Measurements from ENCODE around the gene MACROD2. TPM values are rescaled to one million over a fixed set of nuclear protein-coding genes. Genes with fewer than 3 reads are reported as not detected.

The MACROD2 gene
- polyA plus RNA-seq, 1 donor = 5.4 TPM

DNA sequence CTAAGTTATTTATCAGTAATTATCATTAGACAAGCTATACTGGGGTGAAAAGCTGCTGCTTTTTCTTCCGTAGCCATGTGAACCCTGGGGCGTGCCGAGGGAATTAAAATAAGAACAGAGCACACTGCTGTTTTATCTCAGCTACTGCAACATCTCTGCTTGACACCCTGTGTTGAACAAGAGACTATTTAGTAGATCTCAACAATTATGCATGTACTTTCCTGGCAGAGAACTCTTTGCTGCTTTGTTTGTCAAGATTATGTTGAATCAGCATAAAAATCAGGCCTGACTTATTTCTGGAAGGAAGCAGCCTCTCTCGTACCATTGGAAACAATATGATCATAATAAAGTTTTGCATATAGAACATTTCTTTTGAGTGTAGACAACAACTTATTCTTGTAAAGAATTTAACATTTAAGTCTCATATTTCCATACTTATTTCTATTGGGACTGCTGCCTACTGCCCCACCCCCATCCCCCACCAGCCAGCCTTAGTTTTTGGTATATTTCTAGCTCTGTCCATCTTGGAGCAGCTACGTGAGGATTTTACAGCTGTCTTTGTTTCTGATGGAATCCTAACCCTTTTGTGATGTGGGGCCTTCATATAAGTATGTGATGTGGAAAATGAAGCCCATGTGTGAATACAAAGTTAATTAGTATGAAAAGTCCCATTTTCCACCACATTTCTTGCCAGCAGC lies 1566.5 kb downstream of the MACROD2 start:
- no peaks in the 10 kb centered on the region for H3K36me3 ChIP-seq (ENCODE audit: control insufficient read depth, insufficient read depth, low read length)
- no CpG with 5 or more reads among the region's 5 CpGs for WGBS (ENCODE audit: insufficient coverage, low lambda C conversion rate)
- H3K9me3 ChIP-seq (ENCODE audit: control insufficient read depth, low read depth, low read length) = no peaks in the 10 kb centered on the region
- H3K27ac ChIP-seq (ENCODE audit: low read length) = no peak overlapping the region
- no peak overlapping the region for H3K4me3 ChIP-seq (ENCODE audit: low read length)
- DNase-seq = peak in 1 of 2 donors; percentile 2
- no peaks in the 10 kb centered on the region for H3K27me3 ChIP-seq (ENCODE audit: control insufficient read depth, insufficient read depth, low read length)
- H3K4me1 ChIP-seq (ENCODE audit: control insufficient read depth, insufficient read depth, low read length) = peaks cover 2% of the 10 kb centered on the region

DNA sequence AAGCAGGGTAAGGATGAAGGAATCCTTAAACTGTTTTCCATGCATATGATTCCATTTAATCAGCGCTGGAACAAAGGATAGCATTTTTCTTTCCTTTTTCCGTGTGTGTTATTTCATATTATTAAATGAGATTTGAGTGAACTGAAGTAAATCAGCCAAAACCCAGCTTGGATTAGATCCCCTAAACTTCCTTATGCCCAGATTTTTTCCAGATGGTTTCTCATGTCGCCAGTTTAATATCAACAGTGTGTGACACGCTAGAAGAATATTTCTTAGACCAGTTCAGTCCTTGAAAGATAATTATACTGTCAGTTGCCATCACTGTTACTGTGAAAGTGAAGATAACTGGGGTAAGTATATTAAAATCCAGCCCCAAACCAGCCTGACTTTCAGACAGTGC lies 1568.5 kb downstream of the MACROD2 start:
- no peaks in the 10 kb centered on the region for H3K9me3 ChIP-seq (ENCODE audit: control insufficient read depth, low read depth, low read length)
- peaks cover 2% of the 10 kb centered on the region for H3K4me1 ChIP-seq (ENCODE audit: control insufficient read depth, insufficient read depth, low read length)
- DNase-seq = no peak
- no peak overlapping the region for H3K27ac ChIP-seq (ENCODE audit: low read length)
- 93% methylated on average over 2 of the region's 4 CpGs for WGBS (ENCODE audit: insufficient coverage, low lambda C conversion rate)
- no peak overlapping the region for H3K4me3 ChIP-seq (ENCODE audit: low read length)
- no peaks in the 10 kb centered on the region for H3K36me3 ChIP-seq (ENCODE audit: control insufficient read depth, insufficient read depth, low read length)
- no peaks in the 10 kb centered on the region for H3K27me3 ChIP-seq (ENCODE audit: control insufficient read depth, insufficient read depth, low read length)

GRCh38 chr20:15564981-15565380 lies 1569.7 kb downstream of the MACROD2 start:
- 100% methylated on average over 1 of the region's 3 CpGs for WGBS (ENCODE audit: insufficient coverage, low lambda C conversion rate)
- Histone ChIP-seq H3K27ac (ENCODE audit: low read length) (no peak overlapping the region), H3K4me3 (ENCODE audit: low read length) (no peak overlapping the region), H3K9me3 (ENCODE audit: control insufficient read depth, low read depth, low read length) (no peaks in the 10 kb centered on the region), H3K36me3 (ENCODE audit: control insufficient read depth, insufficient read depth, low read length) (no peaks in the 10 kb centered on the region), H3K4me1 (ENCODE audit: control insufficient read depth, insufficient read depth, low read length) (peaks cover 2% of the 10 kb centered on the region), H3K27me3 (ENCODE audit: control insufficient read depth, insufficient read depth, low read length) (no peaks in the 10 kb centered on the region)
- DNase-seq = no peak

GRCh38 chr20:15565786-15566185 lies 1570.5 kb downstream of the MACROD2 start:
- H3K27ac ChIP-seq (ENCODE audit: low read length) = peak overlapping the region; percentile 10
- no peaks in the 10 kb centered on the region for H3K27me3 ChIP-seq (ENCODE audit: control insufficient read depth, insufficient read depth, low read length)
- no peaks in the 10 kb centered on the region for H3K36me3 ChIP-seq (ENCODE audit: control insufficient read depth, insufficient read depth, low read length)
- no peaks in the 10 kb centered on the region for H3K9me3 ChIP-seq (ENCODE audit: control insufficient read depth, low read depth, low read length)
- peak; percentile 40 to 67 for DNase-seq
- WGBS (ENCODE audit: insufficient coverage, low lambda C conversion rate) = no CpG with 5 or more reads among the region's 2 CpGs
- H3K4me1 ChIP-seq (ENCODE audit: control insufficient read depth, insufficient read depth, low read length) = peaks cover 2% of the 10 kb centered on the region
- no peak overlapping the region for H3K4me3 ChIP-seq (ENCODE audit: low read length)

- DNase-seq = no peak
- no peaks in the 10 kb centered on the region for H3K27me3 ChIP-seq (ENCODE audit: control insufficient read depth, insufficient read depth, low read length)
Observed at GRCh38 chr20:15567219-15567618, 1571.9 kb downstream of the MACROD2 start.

GRCh38 chr20:15570156-15570555 lies 1574.8 kb downstream of the MACROD2 start:
- Histone ChIP-seq H3K27me3 (ENCODE audit: control insufficient read depth, insufficient read depth, low read length) (no peaks in the 10 kb centered on the region), H3K9me3 (ENCODE audit: control insufficient read depth, low read depth, low read length) (no peaks in the 10 kb centered on the region)

More at GRCh38 chr20:15567219-15567618, 1571.9 kb downstream of the MACROD2 start:
- WGBS (ENCODE audit: insufficient coverage, low lambda C conversion rate) = no CpG with 5 or more reads among the region's 4 CpGs
- Histone ChIP-seq H3K36me3 (ENCODE audit: control insufficient read depth, insufficient read depth, low read length) (no peaks in the 10 kb centered on the region), H3K9me3 (ENCODE audit: control insufficient read depth, low read depth, low read length) (no peaks in the 10 kb centered on the region), H3K4me1 (ENCODE audit: control insufficient read depth, insufficient read depth, low read length) (peaks cover 2% of the 10 kb centered on the region), H3K27ac (ENCODE audit: low read length) (no peak overlapping the region), H3K4me3 (ENCODE audit: low read length) (no peak overlapping the region)

DNA sequence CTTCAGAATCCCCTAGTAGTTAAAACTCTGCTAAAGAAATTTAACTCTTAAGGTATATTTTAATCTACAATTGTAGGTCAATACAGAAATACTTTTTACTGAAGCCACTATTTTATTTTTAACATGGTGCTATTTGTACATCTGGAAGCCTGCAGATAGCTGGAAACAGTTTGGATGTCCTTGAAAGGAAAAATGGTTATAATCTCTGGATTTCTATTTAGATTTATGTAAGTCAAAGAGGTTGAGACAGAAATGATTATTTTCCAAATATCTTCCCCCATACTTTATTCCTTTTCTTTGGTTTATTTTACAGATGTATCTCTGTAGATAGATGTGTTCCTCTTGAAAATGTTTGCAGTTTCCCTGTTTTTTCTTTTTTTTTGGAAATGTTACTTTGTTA lies 1575.7 kb downstream of the MACROD2 start:
- Histone ChIP-seq H3K36me3 (ENCODE audit: control insufficient read depth, insufficient read depth, low read length) (no peaks in the 10 kb centered on the region), H3K9me3 (ENCODE audit: control insufficient read depth, low read depth, low read length) (no peaks in the 10 kb centered on the region), H3K27ac (ENCODE audit: low read length) (no peak overlapping the region)

More at GRCh38 chr20:15570156-15570555, 1574.8 kb downstream of the MACROD2 start:
- no peak for DNase-seq
- peaks cover 2% of the 10 kb centered on the region for H3K4me1 ChIP-seq (ENCODE audit: control insufficient read depth, insufficient read depth, low read length)
- H3K36me3 ChIP-seq (ENCODE audit: control insufficient read depth, insufficient read depth, low read length) = no peaks in the 10 kb centered on the region
- no peak overlapping the region for H3K4me3 ChIP-seq (ENCODE audit: low read length)
- 100% methylated on average over 1 of the region's 4 CpGs for WGBS (ENCODE audit: insufficient coverage, low lambda C conversion rate)
- H3K27ac ChIP-seq (ENCODE audit: low read length) = no peak overlapping the region

DNA sequence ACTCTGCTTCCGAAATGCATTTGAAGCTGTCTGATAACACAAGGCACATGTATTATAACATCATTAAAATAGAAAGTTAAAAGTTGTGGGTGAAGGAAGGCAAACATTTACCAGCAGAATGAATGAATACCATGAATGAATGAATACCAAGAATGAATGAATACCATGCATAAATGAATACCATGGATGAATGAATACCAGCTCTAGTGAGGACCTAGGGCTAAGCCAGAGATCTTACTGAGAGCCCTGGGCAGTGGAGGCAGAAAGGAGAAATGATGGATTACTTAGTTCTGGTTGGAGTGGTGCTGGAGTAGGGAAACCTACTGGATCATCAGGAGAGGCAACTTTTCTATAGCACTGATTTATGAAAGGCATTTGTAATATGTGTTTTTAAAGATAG lies 1579.9 kb downstream of the MACROD2 start:
- Histone ChIP-seq H3K36me3 (ENCODE audit: control insufficient read depth, insufficient read depth, low read length) (no peaks in the 10 kb centered on the region), H3K4me1 (ENCODE audit: control insufficient read depth, insufficient read depth, low read length) (no peaks in the 10 kb centered on the region), H3K27me3 (ENCODE audit: control insufficient read depth, insufficient read depth, low read length) (no peaks in the 10 kb centered on the region), H3K9me3 (ENCODE audit: control insufficient read depth, low read depth, low read length) (no peaks in the 10 kb centered on the region), H3K27ac (ENCODE audit: low read length) (no peak overlapping the region), H3K4me3 (ENCODE audit: low read length) (no peak overlapping the region)
- WGBS (ENCODE audit: insufficient coverage, low lambda C conversion rate) = 100% methylated on average over 1 of the region's 1 CpG
- DNase-seq = no peak

More for the DNA sequence above, 1575.7 kb downstream of the MACROD2 start:
- DNase-seq = no peak
- no peak overlapping the region for H3K4me3 ChIP-seq (ENCODE audit: low read length)
- no peaks in the 10 kb centered on the region for H3K27me3 ChIP-seq (ENCODE audit: control insufficient read depth, insufficient read depth, low read length)
- H3K4me1 ChIP-seq (ENCODE audit: control insufficient read depth, insufficient read depth, low read length) = peaks cover under 1% of the 10 kb centered on the region

- DNase-seq = no peak
- Histone ChIP-seq H3K4me3 (ENCODE audit: low read length) (no peak overlapping the region), H3K27me3 (ENCODE audit: control insufficient read depth, insufficient read depth, low read length) (no peaks in the 10 kb centered on the region), H3K4me1 (ENCODE audit: control insufficient read depth, insufficient read depth, low read length) (no peaks in the 10 kb centered on the region), H3K36me3 (ENCODE audit: control insufficient read depth, insufficient read depth, low read length) (no peaks in the 10 kb centered on the region), H3K27ac (ENCODE audit: low read length) (no peak overlapping the region), H3K9me3 (ENCODE audit: control insufficient read depth, low read depth, low read length) (no peaks in the 10 kb centered on the region)
Observed at GRCh38 chr20:15576411-15576810, 1581.1 kb downstream of the MACROD2 start.

GRCh38 chr20:15578113-15578512 lies 1582.8 kb downstream of the MACROD2 start:
- Histone ChIP-seq H3K36me3 (ENCODE audit: control insufficient read depth, insufficient read depth, low read length) (no peaks in the 10 kb centered on the region), H3K4me3 (ENCODE audit: low read length) (no peak overlapping the region), H3K27ac (ENCODE audit: low read length) (no peak overlapping the region), H3K9me3 (ENCODE audit: control insufficient read depth, low read depth, low read length) (no peaks in the 10 kb centered on the region), H3K27me3 (ENCODE audit: control insufficient read depth, insufficient read depth, low read length) (no peaks in the 10 kb centered on the region), H3K4me1 (ENCODE audit: control insufficient read depth, insufficient read depth, low read length) (no peaks in the 10 kb centered on the region)
- DNase-seq = peak in 1 of 2 donors; percentile 17
- WGBS (ENCODE audit: insufficient coverage, low lambda C conversion rate) = no CpG with 5 or more reads among the region's 3 CpGs

- WGBS (ENCODE audit: insufficient coverage, low lambda C conversion rate) = 58% methylated on average over 2 of the region's 2 CpGs
- no peak overlapping the region for H3K27ac ChIP-seq (ENCODE audit: low read length)
- H3K27me3 ChIP-seq (ENCODE audit: control insufficient read depth, insufficient read depth, low read length) = no peaks in the 10 kb centered on the region
- no peaks in the 10 kb centered on the region for H3K36me3 ChIP-seq (ENCODE audit: control insufficient read depth, insufficient read depth, low read length)
- H3K9me3 ChIP-seq (ENCODE audit: control insufficient read depth, low read depth, low read length) = no peaks in the 10 kb centered on the region
- no peak for DNase-seq
- H3K4me1 ChIP-seq (ENCODE audit: control insufficient read depth, insufficient read depth, low read length) = no peaks in the 10 kb centered on the region
- H3K4me3 ChIP-seq (ENCODE audit: low read length) = no peak overlapping the region
Observed at GRCh38 chr20:15579688-15580087, 1584.4 kb downstream of the MACROD2 start.
